RKO (cell line): ENCODE measurements around the gene ST8SIA4.

Source experiments
- DNase-seq: peaks from one replicate; pipeline ENCODE4 v3.0.0-alpha.2; 2016; ENCODE audit warnings: low spot score

The ST8SIA4 gene, protein sequence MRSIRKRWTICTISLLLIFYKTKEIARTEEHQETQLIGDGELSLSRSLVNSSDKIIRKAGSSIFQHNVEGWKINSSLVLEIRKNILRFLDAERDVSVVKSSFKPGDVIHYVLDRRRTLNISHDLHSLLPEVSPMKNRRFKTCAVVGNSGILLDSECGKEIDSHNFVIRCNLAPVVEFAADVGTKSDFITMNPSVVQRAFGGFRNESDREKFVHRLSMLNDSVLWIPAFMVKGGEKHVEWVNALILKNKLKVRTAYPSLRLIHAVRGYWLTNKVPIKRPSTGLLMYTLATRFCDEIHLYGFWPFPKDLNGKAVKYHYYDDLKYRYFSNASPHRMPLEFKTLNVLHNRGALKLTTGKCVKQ

DNA sequence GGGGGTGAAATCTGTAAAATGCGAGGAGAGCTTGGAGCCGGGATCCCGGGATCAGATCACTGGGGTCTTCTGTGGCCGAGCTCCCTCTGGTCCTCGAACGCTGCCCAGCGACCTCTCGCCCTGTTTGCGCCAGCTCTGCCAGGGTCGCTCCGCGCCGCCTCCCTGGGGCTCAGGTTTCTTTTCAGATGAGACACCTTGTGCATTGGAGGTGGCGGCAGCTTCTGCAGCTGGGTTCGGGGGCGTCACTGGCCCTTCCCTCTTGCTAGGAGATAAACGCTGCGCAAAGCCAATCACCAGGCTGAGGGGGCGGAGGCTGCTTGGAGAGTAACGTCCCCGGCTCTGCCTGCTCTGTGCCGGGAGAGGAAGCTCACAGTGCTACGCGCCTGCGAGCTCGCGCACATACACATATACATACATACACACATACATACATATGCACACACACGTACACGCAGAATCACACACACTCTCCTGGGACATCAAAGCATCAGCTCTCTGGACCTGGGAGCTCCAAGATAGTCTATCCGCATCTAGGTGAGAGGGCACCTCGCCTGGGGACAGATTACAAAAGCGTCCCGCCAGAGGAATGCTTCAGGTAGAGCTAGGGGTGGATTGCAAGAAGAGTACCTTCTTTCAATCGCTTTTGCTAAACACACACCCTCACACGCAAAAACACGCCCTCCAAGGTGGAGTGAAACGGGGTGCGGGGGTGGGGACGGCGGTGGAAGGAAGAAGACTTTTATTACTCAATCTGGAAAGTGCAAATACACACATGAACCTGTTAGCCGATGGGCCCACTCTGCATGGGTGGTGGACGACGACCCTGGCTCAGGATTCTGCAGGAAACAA lies at the start of gene ST8SIA4:
TSS of gene ST8SIA4 (minus strand) at position 244 of the 849 bp plus-strand sequence. CDS start 327 bp downstream, outside the sequence.
- DNase-seq, result no peak

DNA sequence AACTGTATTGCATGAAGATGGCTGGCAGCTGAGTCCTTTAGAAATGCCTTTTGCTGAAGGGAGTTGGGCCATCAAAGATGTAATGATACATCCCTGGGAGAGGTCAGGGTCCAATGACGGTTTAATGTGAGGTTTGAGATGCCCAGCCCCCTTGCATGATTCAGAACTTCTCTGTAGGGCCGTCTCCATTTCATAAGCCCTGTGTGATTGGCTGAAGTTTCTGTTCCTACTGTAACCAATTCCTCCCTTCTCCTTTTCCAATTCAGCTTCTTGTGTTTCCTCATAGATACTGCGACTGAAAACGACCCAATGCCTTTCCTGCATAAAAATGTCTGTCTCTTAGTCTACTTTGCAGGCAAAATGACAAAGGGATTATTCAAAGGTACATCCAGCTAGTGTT lies 47.9 kb upstream of the ST8SIA4 start:
- DNase-seq, result no peak

DNA sequence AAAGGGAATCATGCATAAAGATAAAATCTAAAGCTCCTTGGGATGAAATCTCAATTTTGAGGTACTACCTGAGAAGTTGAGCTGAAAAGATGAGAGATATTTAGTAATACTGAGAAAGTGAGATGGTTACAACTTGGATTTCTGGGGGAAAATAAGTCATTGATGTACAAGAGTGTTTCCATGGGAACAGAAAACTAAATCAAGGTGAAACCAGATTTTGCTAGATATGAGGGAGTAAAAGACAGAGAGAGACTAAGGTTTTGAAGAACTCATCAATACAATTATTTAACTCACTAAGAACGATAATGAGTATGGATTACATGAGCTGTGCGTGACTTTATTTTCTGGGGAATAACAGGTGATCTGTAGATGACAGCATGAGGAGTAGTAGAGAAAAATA lies 10.2 kb upstream of the ST8SIA4 start:
- no peak for DNase-seq

DNA sequence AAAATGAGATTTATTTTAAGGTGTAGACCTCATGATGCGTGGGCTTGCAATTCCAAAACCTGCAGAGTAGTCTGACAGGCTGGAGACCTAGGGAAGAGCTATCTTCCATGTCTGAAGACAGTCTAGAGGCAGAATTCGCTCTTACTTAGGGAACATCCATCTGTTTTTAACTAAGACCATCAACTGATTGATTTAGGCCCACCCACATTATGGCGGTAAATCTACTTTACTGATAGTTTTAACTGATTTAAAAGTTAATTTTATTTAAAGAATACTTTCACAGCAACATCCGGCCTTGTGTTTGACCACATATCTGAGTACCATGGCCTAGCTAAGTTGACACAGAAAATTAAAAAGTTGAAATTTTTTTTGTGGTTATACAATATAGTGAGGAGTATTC lies 6.0 kb upstream of the ST8SIA4 start:
- DNase-seq, result no peak

DNA sequence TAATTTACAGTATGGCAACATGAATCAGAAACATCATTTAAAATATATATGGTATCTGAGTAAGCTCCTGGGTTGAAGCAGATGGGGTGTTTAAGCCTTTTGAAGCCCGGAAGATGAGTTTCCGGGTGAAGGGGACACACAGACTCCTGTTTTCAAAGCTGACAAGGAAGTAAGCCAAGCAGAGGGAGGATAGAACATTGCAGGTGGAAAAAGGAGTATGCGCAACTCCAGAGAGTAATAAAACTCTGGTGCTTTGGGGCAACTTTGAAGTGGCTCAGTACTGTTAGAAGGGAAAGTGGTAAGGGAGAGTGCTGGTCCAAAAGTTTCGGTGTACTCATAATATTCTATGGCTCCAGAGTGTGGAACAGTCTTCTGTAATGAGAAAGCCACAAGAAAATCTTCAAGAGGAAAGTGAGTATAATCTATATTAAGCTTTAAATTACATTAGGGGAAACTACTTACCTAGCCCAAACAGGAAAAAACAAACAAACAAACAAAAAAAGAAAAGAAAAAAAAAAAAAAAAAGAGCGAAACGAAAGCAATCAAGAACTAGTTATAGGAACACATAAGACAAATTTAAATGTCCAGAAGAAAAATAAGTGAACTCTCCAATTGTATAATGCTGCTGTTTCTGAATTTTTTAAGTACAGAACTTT lies 2.3 kb upstream of the ST8SIA4 start:
- no peak for DNase-seq

DNA sequence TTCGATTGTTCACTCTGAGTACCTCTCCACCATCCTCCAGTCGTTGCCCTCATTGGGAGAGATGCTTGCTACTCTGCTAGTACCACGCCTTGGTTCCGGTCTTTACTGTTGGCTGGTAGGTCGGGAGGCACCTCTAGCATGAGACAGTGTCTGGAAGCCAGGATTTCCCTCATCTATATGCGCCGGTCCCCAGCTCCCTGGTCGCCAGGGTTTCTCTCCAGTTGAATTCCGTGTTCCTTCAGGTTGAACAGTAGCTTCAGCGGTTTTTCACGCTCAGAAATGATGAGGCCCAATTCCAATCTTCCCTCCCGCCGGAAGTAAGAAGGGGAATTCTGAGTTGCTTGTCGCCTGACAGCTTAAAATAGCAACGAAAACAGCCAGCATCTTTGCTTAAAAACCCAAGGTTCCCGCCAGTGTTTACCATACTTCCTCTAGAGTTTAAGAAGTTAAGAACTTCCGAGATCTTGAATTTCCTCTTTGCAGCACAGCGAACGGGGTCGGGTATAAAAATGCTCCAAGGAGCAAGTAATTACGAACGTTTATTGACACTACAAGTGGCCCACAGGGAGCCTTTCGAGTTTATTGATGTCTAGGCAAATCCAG lies 1.3 kb upstream of the ST8SIA4 start:
- no peak for DNase-seq

DNA sequence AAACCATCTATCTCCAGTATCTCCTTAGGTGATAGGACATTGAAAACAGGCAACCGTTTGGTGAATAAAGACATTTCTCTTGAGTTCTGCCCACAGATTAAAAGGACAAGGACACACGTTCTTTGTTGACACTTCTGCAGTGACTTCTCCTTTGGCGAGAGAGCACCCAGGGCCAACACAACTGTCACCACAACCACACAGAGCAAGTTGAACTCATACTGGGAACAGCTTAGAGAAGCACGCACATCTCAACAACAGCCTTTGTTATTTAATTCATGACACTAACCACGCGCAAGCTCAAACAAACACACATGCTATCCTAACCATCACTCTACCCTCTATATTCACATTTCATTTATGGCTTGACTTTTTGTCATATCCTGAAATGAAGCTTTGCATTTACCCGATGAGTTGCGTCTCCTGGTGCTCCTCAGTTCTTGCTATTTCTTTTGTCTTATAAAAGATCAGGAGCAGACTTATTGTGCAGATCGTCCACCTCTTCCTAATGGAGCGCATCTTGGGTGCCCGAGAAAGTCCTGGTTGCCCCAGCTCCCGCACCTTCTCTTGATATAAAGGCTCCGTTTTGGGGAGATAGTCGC lies 543 bp downstream of the ST8SIA4 start:
- no peak for DNase-seq

DNA sequence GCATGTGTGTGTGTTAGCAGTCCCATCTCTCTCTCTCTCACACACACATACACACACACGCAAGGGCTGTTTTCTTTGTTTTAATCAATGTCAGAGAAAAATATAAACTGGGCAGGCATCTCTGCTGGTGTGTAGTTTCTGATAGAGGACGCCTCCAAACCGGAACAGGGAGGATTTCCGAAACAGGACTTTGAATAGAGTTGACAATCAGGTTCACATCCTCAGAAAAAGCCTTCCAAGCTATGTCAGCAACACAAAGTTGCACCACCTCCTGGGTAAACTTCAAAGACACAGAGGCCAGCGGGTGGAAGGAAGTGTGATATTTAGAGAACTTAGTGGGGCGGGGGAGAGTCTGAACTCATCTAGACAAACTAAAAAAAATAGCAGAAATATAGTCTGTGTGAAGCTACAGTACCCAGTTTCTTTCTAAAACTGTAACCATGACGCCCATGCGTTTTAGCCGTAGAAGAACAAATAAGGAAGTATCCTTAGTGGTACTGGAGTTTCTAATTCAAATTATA lies 1.2 kb downstream of the ST8SIA4 start:
- DNase-seq, result no peak

DNA sequence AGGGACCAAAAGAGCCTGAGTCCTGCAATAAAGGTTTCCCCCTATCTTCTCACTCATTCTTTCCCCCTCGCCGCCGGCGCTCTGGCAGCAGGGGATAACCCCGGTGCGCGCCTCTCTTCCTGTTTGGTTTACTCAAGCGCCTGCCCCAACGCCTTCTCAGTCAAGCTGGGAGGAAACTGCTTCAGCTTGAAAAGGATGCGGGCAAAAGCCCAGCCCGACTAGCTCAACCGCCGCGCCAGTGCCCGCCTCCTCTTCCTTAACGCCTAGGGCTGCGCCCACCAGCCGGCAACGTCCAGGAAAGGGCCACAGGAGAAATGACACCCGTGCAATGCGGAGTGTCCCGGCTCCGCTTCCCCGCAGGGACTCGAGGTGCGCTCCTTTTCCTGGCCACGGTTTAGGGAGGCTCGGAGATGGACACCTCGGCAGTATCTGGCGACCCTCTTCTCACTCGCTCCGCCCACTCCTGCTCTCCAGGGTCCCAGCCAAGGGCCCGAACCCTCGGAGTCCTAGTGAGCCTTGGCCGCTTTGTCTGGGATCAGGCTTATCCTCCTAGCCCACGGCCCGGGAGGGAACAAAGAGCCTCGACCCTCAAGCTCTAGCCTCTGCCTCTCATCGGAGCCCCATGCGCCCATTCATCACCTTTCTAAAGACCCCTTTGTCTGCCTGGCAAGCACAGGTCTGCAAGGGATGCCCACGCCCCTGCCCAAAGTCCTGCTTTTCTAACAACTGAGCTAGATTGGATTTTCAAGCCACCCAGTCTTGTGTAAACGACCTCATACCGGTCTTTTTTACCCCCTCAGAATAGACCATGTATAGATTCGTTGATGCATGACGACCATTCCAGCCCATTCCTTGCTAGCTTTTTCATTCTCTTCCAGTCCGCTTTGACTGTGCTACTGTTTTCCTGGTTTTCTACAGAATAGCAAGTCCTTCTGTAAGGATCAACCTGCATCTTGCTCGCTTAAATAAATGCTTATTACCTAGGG lies 2.0 kb downstream of the ST8SIA4 start:
- DNase-seq, result no peak

DNA sequence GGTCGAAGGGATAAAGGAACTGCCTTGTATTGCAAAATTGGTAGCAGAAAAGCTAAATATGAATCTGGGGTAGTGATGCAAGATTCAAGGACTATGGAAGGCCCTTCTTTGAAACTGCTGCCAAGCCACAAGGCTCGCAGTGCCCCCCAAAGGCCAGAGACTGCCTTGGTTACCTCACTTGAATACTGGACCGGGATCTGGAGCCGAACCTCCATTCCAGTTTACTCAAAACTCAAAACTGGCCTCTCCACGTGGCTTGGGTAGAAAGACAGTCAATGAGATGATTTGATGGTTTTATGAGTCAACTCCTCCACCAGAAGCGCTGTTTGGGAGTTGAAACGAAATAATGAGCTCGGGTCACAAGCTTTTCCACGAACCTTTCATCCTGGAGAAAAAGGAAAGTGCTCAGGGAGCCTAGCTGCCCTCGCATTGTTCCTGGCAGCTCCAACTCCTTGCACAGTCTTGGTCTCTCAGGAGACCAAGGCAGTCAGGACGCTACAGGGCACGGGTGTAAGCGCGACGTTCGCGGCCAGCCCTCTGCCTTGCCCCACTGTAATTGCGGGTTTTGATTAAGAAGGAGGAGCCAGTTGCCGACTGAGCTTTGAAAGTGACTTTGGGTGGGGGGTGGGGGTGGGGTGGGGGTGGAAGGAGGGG lies 2.8 kb downstream of the ST8SIA4 start:
- no peak for DNase-seq

DNA sequence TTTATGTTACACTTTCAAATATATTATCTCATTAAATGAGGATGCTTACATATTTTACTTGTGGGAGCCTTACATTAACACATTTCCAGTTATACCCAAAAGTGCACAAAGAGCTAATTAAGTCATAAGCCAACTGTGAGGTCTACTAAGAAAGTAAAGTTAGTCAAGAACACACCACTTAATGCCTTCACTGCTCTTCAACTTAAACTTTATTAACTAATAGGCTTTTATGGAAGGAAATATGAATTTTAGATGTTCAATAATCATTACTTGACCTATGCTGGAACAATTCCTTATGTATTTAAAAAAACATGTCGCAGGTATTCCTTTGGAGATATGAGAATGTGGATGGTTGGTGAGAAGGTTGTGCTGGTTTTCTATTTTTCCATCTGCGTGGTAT lies 3.4 kb downstream of the ST8SIA4 start:
- no peak for DNase-seq

DNA sequence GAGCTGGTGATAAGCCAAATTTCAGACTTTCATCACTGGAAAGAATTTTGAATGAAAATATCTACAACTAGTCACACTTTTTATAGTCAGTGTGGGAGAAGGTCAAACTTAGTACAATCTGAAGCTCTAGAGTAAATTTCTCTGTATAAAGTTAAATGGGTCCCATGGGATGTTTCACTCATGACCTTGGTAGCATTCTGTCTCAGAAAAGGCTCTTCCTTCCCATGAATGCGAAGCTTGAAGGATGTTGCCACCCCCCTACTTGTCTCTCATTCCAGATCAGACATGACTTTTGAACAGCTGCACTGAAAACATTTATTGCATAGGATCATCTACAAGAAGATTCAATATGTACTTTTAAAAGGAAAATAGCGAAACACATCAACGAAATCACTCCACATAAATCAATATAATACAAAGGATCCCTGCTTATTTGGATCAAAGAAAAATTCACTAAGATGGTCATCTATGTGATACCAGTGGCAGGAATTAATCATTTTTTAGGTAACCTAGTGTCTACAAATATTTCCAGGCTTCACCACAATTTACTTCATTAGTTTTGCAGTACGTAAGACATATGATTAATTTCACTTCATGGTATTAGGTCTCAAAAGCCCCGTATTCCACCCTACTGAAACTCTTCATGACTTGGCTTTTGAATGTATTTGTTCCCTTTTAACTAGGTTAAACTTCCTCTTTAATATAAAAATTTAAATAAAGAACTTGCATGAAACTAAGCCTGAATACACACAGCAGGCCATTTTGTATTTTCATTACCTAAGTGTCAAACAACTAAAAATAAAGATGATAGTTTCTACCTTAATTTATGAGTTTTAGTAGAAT lies 4.4 kb downstream of the ST8SIA4 start:
- DNase-seq, result no peak

DNA sequence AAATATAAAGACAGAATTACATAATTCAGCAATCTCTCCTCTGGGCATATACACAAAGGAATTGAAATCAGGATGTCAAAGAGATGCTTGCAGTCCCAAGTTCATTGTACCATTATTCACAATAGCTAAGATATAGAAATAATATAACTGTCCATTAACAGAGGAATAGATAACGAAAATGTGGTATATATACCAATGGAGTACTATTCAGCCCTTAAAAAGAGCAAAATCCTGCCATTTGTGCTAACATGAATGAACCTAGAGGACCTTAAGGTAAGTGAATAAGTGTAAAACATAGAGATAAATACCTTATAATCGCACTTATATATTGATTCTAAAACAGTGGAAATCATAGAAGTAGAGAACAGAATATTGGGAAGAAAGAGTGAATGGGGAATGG lies 7.0 kb downstream of the ST8SIA4 start:
- DNase-seq, result no peak

DNA sequence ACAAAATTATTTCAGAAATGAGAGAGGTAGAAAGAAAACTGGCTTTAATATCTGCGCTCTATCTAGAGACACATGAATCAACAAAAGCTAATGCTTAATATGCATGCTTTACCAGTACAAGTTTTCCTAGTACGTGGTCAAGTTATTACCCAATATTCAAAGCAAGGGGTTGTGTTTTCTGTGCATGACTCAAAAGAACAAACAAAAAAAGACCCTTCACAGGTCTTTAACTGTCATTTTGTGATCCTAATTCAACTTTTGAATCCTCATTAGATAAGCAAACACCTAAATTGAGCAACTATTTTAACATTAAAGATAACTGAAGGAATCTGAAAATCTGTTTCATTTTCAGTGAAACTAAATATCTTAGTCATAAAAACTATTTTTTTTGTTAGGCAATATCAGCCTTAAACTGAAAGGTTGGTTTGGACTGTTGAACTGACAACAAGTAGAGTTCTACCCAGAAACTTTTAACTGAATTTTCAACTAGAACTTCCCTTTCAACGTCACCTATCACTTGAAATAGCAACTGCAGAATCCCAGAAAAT lies 12.5 kb downstream of the ST8SIA4 start:
- no peak for DNase-seq

DNA sequence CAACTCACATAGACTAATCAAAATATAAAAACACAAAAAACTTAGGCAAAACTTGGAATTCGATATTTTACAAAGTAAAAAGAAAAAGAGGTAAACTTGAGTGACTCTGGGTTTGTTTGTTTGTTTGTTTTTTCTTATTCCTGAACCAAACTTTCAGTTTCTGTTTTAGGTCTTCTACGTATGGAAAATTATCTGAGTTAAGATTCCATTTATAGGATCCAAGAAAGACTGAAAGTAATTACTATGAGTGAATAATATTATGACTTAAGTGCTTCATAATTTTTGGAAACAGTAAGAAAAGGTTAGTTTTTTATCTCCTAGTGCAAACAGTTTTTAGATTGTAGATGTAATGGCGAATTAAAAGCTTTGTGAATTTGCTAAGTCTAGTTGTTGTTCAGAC lies 13.2 kb downstream of the ST8SIA4 start:
- no peak for DNase-seq

DNA sequence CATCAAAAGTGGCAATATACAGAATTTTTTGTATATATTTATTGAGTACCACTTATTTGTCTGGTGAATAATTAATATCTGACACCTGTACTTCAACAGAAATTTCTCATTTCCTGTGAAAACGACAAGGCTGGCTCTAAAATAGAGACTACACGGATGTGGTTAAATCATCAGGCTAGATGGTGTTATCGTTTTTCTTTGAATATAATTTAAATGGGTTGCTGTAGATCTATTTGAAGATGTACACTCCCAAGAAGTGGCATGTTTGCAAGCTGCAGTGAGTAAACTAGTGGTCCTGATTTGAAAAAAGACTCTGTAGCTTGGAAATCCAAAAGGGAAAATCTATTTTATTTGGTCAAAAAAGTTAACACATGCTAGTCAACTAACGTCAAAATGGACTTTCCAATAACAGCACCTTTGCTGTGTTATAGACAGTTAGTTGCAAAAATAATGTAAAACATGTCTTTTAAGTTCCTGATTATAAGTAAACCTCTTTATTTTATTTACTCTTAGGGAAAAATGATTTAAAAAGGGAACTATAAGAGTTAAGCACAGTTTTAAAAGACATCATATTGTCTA lies 13.8 kb downstream of the ST8SIA4 start:
- no peak for DNase-seq

DNA sequence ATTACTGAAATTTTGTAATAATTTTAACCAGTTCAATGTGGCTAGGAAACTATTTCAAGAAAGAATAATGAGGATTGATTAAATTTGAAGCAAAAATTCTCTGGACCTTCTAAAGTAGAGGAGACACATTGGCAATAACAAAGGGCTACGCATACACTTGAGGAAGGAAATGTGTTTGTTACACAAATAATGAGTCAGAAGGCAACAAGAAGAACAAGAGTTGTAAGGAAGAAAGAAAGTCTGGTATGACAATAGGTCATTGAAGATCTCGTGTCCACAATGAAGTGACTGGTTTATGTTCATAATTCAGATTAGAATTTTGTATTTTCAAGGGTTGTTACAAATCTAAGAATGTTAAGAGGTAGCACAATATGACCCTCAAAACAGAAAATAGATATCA lies 25.8 kb downstream of the ST8SIA4 start:
- DNase-seq, result no peak

DNA sequence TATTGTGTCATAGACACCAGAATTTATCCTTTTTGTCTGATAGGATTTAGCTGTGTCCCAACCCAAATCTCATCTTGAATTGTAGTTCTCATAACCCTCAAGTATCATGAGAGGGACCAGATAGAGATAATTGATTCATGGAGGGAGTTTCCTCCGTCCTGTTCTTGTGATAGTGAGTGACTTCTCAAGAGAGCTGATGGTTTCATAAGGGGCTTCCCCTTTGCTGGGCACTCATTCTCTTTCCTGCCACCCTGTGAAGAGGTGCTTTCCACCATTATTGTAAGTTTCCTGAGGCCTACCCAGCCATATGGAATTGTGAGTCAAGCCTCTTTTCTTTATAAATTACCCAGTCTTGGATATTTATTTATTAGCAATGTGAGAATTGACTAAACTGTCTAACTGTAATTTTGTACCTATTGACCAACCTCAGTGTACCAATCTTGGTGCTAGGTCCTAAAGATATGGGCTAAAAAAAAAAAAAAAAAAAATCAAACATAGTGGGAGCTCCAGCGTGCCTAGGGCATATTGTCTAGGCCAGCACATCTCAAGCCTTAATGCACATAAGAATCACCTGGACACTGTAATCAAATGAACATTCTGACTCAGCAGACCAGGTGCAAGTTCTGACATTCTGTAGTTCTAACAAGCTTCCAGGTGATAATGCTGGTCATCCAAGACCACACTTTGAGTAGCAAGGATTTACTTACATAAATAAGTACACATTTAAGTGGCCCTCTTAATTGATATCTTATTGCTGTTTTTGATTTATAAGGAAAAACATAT lies 30.5 kb downstream of the ST8SIA4 start:
- DNase-seq, result no peak
